A204.1 (cell line): Measurements from ENCODE around the gene MAD1L1.
"Not testable (repeated sequence)": the region's sequence is repeated elsewhere in the genome, so short reads cannot be mapped to it uniquely, and the experiment has no call there.

Experiments used
- FAIRE-seq: peaks from 2 replicates; lab custom pipeline; 2012; peaks lifted over from hg19 to GRCh38; lab: Jason Lieb, UNC

The MAD1L1 gene

DNA sequence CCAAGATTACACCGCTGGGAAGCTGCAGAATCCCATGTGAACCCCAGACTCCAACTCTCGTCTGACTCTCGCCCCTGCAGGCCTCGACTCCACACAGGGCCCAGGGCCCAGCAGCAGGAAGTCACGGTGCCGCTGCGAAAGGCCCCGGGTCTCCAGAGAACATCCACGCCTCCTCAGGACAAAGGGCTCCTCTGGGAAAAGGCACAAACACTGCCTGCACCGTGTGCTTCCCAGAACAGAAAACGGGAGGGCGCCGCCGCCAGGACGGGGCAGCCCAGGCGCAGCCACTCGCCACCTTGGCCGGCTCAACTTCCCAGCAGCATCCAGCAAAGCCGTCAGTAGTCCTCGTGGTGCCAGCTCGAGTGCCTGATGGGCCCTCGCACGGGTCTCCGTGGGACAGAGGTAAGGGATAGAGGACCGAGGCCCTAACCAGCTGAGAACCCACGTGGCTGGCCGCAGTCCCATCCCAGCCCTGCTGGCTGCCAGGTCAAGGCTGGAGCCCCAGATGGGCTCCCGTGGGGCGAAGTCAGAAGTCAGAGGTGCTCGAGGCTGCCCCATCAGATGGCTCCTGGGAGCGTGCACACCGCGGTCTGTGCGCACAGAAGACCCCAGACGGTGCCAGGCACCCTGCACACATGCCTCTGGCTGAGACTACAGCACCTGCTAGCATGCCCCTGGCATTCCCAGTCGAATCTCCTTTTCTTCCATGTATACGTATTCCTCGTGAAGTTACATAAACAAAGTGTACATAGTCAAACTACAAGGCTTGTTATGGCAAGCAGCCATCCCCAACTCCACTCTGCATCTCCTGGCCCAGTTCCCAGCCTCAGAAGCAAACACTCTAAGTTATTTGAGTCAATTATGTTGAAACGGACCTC, 60.2 kb downstream of the MAD1L1 start:
- FAIRE-seq = no peak

DNA sequence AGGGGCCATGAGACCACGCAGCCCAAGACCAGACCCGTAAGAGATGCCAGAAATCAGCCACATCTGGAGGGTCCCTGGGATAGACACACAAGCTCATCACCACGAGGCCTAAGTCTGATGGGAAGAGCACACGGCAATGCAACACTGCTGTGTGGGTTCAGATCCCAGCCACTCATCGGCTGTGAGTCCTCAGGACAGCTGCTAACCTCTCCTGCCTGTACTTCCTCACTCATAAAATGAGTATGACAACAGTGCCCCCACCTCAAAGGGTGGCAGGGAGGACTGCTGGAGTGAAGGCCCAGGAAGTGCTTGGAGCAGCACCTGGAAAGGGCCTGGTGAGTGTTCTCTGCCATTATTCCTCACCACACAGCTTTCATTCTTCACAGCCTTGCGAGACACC, 60.9 kb downstream of the MAD1L1 start:
- FAIRE-seq = no peak

DNA sequence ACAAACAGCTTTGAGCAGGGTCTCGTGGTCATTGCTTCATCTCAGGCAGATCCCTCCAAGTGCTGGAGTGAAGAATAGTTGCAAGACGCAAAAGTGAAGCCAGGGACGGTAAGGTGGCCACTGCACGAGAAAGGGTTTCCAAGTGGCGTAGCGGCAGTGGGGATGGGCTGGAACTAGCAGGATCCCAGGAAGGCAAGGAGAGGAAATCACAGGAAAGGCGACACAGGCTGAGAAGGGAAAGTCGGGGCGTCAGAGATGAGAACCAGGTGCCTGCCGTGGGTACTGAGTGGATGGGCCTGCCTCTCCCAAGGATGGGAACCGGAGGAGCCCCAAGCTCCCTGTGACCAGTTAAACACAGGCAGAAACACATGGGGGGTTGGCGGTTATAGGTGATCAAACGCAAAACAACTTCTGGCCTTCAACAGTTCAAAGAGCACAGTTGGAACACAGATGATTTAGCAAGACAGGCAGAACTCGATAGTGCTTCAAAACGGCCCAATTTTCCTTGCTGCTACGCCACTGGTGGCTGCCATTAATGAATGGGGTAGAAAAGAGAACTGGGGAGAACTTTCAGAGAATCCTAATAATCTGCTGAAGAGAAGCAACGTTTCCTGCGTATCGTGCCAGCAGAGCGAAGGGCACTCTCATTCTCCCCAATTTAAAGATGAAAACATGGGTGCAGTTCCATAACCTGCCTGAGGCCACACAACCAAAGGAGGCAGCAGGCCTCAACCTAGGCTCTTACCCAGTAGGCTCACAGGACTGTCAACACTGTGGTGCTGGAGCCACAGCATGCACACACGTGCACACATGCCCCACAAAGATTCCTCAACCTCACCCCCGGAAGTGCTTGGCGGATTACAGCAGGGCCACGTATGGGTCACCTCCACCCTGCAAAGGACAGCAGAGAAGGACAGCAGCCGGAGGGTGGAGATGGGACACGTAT, 61.9 kb downstream of the MAD1L1 start:
- no peak for FAIRE-seq

DNA sequence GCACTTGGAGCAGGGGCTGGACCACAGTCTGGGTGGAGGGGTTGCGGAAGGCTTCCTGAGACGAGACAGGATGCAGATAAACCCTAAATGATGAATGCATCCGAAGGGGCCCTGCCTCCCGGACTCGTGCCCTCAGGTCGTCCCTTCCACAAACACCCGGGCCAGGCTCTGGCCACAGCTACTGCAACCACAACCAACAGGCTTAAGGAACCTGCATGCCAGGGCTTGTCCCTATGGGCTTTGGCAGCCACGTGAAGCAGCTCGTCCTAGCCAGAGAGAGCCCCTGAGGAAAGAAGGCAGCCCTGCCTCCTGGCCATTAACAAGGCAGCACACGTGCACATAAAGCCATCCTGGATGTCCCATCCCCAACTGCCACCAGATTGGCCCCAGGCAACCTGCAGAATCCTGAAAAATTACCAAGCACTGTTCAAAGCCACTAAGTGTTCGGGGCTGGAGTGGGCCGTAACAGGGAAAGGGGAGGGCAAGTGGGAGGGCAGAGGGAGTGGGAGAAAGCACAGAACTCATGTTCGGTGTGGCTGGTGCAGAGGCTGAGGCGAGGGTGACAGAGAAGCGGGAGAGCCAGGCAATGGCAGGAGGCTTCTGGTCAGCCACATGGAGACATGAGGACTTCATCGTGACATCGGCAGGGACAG, 62.7 kb downstream of the MAD1L1 start:
- FAIRE-seq = no peak

DNA sequence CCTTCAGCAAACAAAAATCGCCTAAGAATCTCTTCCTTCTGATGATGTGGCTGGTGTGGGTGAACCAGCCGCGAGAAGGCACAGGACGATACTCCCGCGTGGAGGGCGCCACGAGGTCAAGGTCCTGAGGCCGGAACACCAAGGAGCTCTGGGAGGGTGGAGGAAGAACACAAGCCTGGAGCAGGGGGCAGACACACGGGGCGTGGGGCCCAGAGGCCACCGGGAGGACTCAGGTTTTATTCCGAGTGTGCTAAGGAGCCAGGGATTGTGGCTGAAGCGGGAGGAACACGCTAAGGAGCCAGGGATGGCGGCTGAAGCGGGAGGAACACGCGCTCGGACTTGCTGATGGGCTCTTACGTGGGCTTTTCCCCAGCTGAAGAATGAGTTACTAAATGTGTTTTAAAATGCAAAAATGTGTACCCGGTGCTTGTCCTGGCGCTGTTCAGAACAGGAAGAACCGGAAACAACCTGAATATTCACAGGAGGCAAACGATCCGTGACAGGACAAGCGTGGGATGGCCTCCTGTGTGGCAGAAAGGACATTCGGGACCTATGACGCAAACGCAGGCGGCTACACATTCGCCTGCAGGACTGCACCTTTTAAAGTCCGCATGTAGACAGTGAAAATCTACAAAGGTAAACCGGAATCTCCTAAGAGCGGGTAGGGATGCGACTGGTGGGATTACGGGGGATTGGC, 64.0 kb downstream of the MAD1L1 start:
- FAIRE-seq = no peak

DNA sequence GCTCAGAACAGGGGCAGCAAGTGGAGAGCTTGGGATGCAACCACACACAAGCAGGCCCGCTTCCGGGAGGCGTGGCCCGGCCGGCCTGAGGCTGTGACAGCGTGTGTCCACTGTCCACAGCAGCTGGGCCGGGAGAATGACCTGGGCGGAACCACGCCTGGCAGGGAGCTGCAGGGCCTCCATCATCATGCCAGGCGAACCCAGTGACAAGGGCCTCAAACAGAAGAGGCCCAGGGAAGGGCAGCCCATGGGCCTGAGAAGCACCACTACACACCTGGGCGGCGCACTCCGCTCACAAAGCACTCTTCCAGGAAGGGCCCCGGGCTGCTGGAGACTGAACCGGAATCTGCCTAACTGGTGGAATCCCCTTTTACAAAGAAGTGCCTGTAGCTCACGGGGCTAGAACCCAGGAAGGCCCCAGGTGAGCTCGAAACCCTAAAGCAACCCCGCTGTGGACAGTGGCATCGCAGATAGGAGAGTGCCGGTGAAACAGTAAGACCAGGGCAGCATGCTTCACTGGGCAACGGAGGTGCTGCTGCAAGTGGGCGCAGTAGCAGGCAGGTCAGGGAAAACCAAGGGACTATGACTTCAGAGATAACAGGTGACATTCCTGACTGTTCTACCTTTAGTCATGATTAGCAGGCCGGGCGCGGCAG, 66.0 kb downstream of the MAD1L1 start:
- FAIRE-seq = no peak

DNA sequence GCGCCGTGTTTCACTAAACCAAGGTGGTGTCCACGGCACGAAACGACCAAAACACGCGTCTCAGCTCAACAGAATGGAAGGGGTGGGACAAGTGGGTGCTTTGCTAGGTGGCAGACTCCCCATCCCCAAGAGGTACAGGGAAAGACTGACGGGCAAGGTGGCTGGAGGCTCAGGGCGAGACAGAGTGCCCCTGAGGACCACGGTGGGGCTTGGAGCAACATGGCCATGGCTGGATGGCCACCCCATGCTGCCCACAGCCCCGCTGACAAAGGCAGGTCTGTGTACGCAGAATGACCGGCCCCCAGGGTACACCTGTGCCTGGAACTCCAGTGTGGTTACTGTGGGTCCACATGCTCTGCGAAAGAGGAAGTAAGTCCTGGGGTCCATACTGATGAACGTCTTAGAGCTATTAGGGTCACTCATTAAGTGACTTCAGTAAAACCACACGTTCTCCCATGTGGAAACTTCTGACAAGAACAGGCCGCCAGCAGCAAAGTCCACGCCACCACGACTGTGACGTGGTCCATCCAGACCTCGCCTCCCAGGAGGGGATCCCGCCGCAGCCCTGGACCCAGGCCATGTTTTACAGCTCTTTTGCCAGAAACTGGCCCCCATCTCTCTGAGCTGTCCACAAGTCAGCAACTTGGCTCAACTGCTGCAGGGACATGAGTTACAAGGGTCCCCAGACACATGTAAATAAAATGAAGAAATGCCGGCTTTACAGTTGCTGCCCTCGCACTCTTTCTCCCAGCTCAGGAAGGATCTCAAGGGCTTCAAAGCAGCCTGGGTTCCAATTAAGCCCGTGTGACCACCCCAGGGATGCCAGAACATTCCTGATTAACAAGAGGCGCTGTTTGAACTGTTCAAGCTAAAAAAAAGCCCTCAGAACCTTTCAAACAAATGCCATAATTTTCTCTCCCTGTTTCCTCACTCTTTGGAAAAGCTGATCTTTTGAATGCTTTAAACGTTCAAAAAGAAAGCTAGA, 66.8 kb downstream of the MAD1L1 start:
- FAIRE-seq = no peak

DNA sequence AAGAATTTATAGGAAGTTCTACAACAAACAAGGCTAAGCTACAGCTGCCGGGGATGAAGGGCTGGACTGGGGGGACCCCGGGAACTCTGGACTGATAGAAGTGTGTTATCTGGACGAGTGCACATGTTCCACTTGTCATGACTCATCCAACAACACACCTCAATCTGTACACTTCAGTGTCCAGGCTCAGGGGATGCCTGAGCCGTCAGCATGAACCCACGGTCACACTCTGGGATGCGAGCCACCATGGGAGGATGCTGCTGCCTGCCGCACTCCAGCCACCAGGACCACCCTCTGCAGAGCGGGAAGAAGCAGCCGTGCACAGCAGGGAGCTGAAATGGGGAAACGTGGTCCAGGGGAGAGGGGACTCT, 67.5 kb downstream of the MAD1L1 start:
- no peak for FAIRE-seq

DNA sequence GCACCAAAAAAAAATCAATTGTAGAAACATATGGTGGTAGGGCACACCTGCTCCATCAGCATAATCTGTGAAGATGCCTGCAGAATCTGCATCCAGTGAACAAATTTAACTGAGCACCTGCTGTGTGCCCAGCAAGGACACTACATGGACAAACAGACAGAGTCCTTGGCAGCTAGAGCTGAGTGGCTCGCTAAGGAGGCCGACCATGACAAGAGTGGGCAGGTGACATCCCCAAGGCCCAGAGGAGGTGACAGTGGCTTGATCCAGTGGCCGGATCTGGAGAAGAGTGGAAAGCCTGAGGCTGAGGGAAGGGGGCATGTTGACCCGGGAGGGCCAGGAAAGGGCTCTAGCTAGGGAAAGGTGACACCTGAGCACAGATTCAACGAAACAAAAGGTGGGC, 68.1 kb downstream of the MAD1L1 start:
- no peak for FAIRE-seq

DNA sequence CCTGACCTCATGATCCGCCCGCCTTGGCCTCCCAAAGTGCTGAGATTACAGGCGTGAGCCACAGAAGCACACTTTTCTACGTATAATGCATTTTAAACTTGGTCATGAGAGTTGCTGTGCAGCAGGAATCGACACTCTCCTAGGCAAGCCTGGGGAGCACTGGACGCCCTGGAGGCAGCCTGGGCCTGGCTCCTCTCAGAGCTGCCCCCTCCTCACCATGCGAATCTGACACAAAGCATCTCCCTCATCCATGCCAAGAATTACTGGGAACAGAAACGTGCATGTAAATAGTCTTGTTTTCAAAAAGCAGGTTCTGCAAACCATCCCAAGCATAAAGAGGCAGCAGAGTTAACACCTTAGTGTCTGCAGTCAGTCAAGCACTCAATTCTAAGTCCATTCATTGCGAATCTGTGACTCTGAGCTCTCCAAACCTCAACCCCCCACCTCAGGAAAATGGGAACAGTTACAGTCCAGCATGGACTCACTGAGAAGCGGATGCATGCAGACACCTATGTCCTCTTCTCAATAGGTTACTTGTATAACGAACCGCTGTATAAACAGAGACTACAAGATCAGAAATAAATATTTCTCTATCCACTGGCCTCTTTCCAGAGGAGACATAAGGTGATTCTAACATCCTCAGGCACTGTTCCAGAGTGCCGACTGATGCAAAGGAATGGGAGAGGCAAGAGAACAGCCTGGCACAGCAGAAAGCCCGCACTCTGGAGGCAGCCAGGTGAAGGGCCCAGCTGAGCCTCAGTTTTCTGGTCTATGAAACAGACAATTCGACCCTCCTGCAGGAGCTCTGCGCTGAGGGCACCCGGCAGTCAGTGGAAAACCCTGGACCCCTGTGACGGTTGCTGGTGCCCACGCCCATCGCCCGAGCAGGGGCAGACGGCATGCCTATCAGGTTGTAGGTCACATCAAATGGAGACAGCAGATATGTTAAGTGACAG, 68.9 kb downstream of the MAD1L1 start:
- no peak for FAIRE-seq

DNA sequence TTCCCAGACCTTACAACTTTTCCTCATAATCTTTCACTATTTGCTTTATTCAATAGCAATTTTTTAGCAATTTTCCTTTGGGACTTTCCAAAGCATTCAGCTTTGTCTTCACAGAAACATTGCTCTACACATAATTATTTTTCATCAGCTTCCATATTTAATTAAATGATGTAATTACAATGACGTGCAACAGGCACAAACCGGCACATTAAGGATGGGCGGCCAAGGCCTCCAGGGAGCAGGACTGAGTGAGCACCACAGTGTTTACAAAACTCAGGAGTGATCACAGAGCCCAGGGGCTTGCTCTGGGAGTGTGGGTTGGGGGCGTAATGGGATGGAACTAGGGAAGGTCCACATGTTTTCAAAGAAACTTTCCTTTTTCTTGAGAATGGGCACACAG, 69.8 kb downstream of the MAD1L1 start:
- FAIRE-seq = no peak

DNA sequence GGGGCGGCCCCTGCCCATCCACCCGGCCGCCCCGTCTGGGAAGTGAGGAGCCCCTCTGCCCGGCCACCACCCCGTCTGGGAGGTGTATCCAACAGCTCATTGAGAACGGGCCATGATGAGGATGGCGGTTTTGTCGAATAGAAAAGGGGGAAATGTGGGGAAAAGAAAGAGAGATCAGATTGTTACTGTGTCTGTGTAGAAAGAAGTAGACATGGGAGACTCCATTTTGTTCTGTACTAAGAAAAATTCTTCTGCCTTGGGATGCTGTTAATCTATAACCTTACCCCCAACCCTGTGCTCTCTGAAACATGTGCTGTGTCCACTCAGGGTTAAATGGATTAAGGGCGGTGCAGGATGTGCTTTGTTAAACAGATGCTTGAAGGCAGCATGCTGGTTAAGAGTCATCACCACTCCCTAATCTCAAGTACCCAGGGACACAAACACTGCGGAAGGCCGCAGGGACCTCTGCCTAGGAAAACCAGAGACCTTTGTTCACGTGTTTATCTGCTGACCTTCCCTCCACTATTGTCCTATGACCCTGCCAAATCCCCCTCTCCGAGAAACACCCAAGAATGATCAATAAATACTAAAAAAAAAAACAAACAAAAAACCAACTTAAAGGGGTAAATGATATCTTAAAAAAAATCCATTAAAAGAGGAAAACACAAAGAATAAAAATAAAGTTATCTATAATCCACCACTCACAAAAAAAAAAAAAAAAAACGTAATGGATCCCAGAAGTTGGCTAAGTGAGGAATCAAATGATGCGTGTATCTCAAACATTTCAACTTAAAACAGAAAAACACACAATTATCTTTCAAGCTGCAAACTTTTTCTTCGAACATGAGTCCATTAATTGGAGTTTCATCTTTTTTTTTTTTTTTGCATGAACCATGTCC, 70.5 kb downstream of the MAD1L1 start:
- FAIRE-seq = not testable (repeated sequence)

DNA sequence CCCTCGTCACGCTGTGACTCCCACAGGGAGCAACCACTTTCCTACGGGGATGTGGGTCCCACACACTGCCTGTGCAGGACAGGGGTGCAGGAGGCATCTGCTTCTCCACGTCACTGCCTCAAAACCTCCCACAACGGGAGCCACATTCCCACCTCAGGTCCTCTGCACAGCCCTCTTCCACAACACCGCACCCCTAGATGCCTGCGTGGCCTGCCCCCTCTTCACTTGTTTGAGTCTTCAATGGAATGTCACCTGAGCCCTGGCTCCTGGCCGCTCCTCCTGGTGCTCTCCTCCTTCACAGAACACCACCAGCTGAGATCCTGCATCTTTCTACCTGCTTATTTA, 73.6 kb downstream of the MAD1L1 start:
- FAIRE-seq = no peak

DNA sequence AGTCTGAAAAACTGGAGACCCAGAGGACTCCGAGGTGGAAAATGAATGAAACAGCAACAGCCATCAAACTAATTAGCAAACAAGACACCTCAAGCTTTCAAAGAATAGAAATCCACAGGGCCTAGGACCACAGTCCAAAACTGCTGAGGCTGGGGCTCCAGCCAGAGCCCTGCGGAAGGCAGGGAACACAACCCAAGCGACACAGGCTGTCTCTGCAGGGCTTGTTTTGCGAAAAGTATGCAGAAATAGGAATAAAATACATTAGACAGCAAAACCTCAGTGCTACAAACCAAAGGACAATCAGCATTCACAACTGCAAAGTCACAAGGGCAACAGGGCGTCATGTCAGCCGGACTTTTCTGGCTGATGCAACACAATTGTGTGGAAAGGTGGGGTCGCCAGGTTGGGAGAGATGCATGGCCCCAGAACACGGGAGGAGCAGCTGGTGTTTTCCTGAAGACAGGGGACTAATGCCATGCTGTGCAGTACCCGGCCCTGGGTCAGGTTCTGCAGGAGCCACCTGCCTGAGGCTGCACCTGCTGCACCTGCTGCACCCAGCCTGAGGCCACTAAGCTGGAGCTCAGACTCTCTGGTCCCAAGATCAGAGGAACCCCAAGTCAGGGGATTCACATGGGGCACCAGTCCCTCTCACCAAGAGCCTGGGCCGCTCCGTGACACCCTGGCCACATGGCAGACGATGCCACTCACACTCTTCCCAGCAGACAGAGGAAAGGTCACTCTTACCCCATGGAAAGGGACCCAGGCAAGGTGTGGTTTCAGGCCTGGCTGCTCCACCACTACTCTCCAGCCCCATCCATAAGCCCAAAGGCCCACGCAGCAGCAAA, 74.2 kb downstream of the MAD1L1 start:
- no peak for FAIRE-seq

DNA sequence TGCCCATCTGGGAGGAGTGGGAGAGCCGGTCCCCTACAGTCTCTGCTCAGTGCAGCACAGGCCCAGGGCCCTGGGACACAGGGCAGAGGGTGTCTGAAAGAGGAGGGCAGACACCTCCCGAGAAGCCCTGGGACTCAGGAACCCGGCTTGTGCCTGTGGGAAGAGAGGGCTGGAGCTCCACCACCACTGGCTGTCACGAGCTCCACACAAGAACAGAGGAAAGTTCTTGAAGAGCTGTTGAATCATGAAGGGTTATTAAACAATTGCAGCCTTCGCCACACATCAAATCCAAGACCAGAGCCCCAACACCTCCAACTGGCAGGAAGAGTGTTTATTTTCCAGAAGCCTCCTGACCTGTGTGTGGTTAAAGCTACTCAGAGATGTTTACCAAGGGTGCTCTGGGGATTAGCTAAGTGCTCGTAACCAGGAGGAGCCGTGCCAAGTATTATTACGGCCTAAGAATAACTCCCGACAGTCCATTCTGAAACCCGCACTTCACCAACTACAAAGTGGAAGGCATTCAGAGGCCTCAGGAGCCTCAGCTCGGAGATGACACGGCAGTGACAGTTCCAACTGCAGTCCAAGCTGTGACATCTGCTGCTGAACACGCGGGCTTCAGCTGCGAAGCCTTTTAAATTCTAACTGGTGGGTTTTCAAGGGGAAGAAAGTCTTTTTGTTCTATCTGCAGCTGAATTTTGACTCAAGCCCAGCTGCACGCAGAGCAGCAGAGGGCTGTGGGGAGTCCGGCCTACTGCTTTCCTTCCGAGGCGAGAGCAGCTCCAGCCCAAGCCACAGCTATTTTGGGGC, 75.1 kb downstream of the MAD1L1 start:
- no peak for FAIRE-seq

DNA sequence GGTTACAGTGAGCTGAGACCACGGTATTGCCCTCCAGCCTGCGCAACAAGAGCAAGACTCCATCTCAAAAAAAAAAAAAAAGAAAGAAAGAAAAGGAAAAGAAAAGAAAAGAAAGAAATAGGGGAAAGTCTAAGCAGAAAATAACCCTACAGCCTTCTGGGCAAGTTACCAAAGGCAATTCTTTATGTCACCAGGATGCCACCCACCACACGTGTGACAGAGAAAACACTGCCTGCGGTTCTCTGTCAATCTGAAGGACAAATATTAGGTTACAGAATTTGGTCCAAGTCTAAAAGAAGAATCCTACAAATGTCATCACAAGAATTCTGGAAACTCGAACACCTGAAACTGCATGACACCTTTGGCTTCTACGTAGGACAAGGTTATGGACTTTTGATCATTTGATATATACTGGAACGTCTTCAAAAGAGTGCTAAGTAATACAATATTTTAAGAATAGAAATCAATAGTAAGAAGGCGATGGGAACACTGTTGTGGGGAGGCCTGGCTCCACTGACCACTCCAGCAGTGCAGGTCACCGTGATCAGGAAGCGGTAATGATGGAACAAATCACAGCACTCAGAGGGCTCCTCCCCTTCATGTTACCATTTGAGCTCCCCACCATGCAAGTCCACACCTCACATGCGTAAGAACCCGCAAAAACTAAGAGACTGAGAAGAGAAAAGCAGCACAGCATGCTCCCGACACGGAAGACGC, 75.8 kb downstream of the MAD1L1 start:
- FAIRE-seq = no peak
